Gastrocnemius medialis (tissue), 4 donors: ENCODE results near the gene LCLAT1.

Experiments used
- POLR2A ChIP-seq, 2 donors: fragments of 450-650 bp; IDR thresholded peaks; one replicate each; pipeline ENCODE4 v1.6.1; 2017; ENCODE audit warnings: antibody characterized with exemption in 2 of 2, mild to moderate bottlenecking in 2 of 2, moderate library complexity in 2 of 2
- TF ChIP-seq, protein P1 (sequence below), 5 experiments: fragments of 450-650 bp in 3 of 5; fragments of 200-600 bp in 2 of 5; sonication (generic) in 2 of 5; IDR thresholded peaks in 4 of 5; conservative IDR thresholded peaks in 1 of 5; 1 replicate in 4 of 5; 2 replicates in 1 of 5; pipeline ENCODE4 v1.5.1; 2016 to 2019; ENCODE audit warnings: antibody characterized with exemption in 5 of 5, mild to moderate bottlenecking in 3 of 5, moderate library complexity in 3 of 5

DNA sequence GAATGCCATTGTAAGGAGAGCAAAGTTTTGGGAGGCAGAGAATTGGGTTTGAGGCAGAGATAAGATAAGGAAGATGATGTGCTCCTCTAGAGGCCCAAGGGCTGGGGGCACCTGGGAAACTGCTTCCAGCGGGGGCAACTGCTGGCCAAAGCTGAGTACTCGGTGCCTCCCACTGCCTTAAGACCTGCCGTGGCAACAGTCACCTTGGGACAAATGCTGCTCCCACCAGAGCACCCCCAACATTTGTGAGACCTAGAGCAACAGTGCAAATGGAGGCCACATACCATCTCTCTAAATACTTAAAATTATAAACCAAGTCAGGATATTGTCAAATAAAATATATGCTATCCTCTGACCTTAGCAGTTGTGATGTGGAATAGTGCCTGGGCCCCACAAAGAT, 233.1 kb downstream of the LCLAT1 start:
- TF ChIP-seq, protein P1, sequence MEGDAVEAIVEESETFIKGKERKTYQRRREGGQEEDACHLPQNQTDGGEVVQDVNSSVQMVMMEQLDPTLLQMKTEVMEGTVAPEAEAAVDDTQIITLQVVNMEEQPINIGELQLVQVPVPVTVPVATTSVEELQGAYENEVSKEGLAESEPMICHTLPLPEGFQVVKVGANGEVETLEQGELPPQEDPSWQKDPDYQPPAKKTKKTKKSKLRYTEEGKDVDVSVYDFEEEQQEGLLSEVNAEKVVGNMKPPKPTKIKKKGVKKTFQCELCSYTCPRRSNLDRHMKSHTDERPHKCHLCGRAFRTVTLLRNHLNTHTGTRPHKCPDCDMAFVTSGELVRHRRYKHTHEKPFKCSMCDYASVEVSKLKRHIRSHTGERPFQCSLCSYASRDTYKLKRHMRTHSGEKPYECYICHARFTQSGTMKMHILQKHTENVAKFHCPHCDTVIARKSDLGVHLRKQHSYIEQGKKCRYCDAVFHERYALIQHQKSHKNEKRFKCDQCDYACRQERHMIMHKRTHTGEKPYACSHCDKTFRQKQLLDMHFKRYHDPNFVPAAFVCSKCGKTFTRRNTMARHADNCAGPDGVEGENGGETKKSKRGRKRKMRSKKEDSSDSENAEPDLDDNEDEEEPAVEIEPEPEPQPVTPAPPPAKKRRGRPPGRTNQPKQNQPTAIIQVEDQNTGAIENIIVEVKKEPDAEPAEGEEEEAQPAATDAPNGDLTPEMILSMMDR (IDR thresholded peaks at IDR 0.05 in 4 of 5, conservative IDR thresholded peaks at IDR 0.05 in 1 of 5) = no peak
- no peak for TF ChIP-seq POLR2A (IDR thresholded peaks at IDR 0.05)
